A549 (cell line): ENCODE data around the gene FZD10. TPM values are rescaled to one million over a fixed set of nuclear protein-coding genes. Genes with fewer than 3 reads are reported as not detected.

Source experiments
- ATAC-seq, 2 experiments: fragments of 200-7000 bp in 1 of 2; fragments of >200 bp in 1 of 2; cut with Nextera tagmentation in 1 of 2; cut with Tn5 transposase in 1 of 2; 3 replicates each; pipeline versions ENCODE4 v1.8.0 to v1.9.1; 2018 to 2020; ENCODE audit warnings: mild to moderate bottlenecking in 1 of 2, moderate library complexity in 1 of 2
- CTCF ChIA-PET: fragments of 300-600 bp; sonication (Branson Sonifier 250); formaldehyde crosslinking; extraction: SDS; loops from one replicate; lab custom pipeline; 2021; ENCODE audit warnings: antibody characterized with exemption, inconsistent platforms; lab: Yijun Ruan, JAX
- POLR2A ChIA-PET: fragments of 350-600 bp; formaldehyde crosslinking; extraction: SDS; loops from one replicate; lab custom pipeline; 2021; ENCODE audit warnings: antibody characterized with exemption, inconsistent platforms; lab: Yijun Ruan, JAX
- DNase-seq, 2 experiments: peaks; one replicate each; pipeline versions ENCODE4 v3.0.0 to v3.0.0-alpha.2; 2011 to 2016; ENCODE audit warnings: low read depth in 1 of 2, low spot score in 1 of 2
- FAIRE-seq: peaks from 2 replicates; lab custom pipeline; 2011; peaks lifted over from hg19 to GRCh38; lab: Jason Lieb, UNC
- H3K27ac ChIP-seq, 2 experiments: fragments of >200 bp; sonication (Bioruptor Twin); formaldehyde crosslinking; 3 replicates each; pipeline ENCODE4 v1.5.1; 2016 to 2017
- H3K4me1 ChIP-seq: fragments of >200 bp; sonication (Bioruptor Twin); formaldehyde crosslinking; 3 replicates; pipeline ENCODE4 v1.6.1; 2016
- H3K4me2 ChIP-seq: fragments of >200 bp; sonication (Bioruptor Twin); formaldehyde crosslinking; 3 replicates; pipeline ENCODE4 v1.6.1; 2016
- H3K4me3 ChIP-seq: fragments of >200 bp; sonication (Bioruptor Twin); formaldehyde crosslinking; 3 replicates; pipeline ENCODE4 v1.5.1; 2016
- H3K9me3 ChIP-seq: fragments of >200 bp; sonication (Bioruptor Twin); formaldehyde crosslinking; 3 replicates; pipeline ENCODE4 v1.6.1; 2016
- CBX2 ChIP-seq: fragments of 200-600 bp; sonication (generic); IDR thresholded peaks from 2 replicates; pipeline ENCODE4 v1.6.1; 2016; ENCODE audit warnings: low read depth, mild to moderate bottlenecking, borderline replicate concordance
- CBX8 ChIP-seq: fragments of 200-600 bp; sonication (generic); IDR thresholded peaks from 2 replicates; pipeline ENCODE4 v1.6.1; 2016
- CEBPB ChIP-seq, 2 experiments: fragments of >200 bp in 1 of 2; sonication (Bioruptor Twin) in 1 of 2; formaldehyde crosslinking in 1 of 2; IDR thresholded peaks; 2 replicates each; pipeline ENCODE4 v1.6.1; 2012 to 2016
- CTCF ChIP-seq: fragments of >200 bp; sonication (Bioruptor Twin); formaldehyde crosslinking; IDR thresholded peaks from 3 replicates; pipeline ENCODE4 v1.5.1; 2016
- EHF ChIP-seq: fragments of 250-450 bp; sonication (Bioruptor Pico); IDR thresholded peaks from 2 replicates; pipeline ENCODE4 v1.5.0; 2020; ENCODE audit warnings: mild to moderate bottlenecking
- EP300 ChIP-seq, 2 experiments: fragments of >200 bp; sonication (Bioruptor Twin); formaldehyde crosslinking; IDR thresholded peaks; 2 replicates in 1 of 2; 3 replicates in 1 of 2; pipeline ENCODE4 v1.6.1; 2016 to 2017
- ESRRA ChIP-seq: fragments of 150-350 bp; IDR thresholded peaks from 2 replicates; pipeline ENCODE4 v1.6.1; 2014; ENCODE audit warnings: mild to moderate bottlenecking, low read length, borderline replicate concordance
- FOSL2 ChIP-seq, 2 experiments: fragments of 450-650 bp in 1 of 2; fragments of >200 bp in 1 of 2; sonication (Bioruptor Twin) in 1 of 2; formaldehyde crosslinking; IDR thresholded peaks; 2 replicates each; pipeline versions ENCODE4 v1.5.0 to v1.6.1; 2016 to 2020; ENCODE audit warnings: mild to moderate bottlenecking in 1 of 2, moderate library complexity in 1 of 2
- GATA3 ChIP-seq: IDR thresholded peaks from 2 replicates; pipeline ENCODE4 v1.6.1; 2012; ENCODE audit warnings: borderline replicate concordance
- HMGXB4 ChIP-seq: fragments of 250-450 bp; sonication (Bioruptor Pico); IDR thresholded peaks from 2 replicates; pipeline ENCODE4 v1.5.0; 2021; ENCODE audit warnings: mild to moderate bottlenecking, moderate library complexity, borderline replicate concordance
- HOXA7 ChIP-seq: fragments of 250-450 bp; sonication (Bioruptor Pico); IDR thresholded peaks from 2 replicates; pipeline ENCODE4 v1.5.0; 2020; ENCODE audit warnings: mild to moderate bottlenecking, moderate library complexity
- HOXB13 ChIP-seq: fragments of 250-450 bp; sonication (Bioruptor Pico); IDR thresholded peaks from 2 replicates; pipeline ENCODE4 v1.5.0; 2020; ENCODE audit warnings: low read depth, mild to moderate bottlenecking, moderate library complexity
- JUNB ChIP-seq: fragments of >200 bp; sonication (Bioruptor Twin); formaldehyde crosslinking; IDR thresholded peaks from 2 replicates; pipeline ENCODE4 v1.6.1; 2016
- KDM1A ChIP-seq: fragments of 200-600 bp; sonication (generic); IDR thresholded peaks from 2 replicates; pipeline ENCODE4 v1.6.1; 2016; ENCODE audit warnings: low read depth, mild to moderate bottlenecking
- KDM5A ChIP-seq: fragments of 200-600 bp; sonication (generic); IDR thresholded peaks from 2 replicates; pipeline ENCODE4 v1.6.1; 2016; ENCODE audit warnings: antibody characterized with exemption, mild to moderate bottlenecking
- MYC ChIP-seq: IDR thresholded peaks from 2 replicates; pipeline ENCODE4 v1.6.1; 2012; ENCODE audit warnings: mild to moderate bottlenecking, inconsistent platforms, low read length, improper control_type of control experiment, borderline replicate concordance
- PHF8 ChIP-seq: fragments of 200-600 bp; sonication (generic); IDR thresholded peaks from 2 replicates; pipeline ENCODE4 v1.6.1; 2016; ENCODE audit warnings: low read depth, mild to moderate bottlenecking, antibody characterized with exemption, moderate library complexity, borderline replicate concordance
- POLR2A ChIP-seq: IDR thresholded peaks from 2 replicates; pipeline ENCODE4 v1.6.1; 2012; ENCODE audit warnings: mild to moderate bottlenecking, low read length
- RAD21 ChIP-seq, 2 experiments: fragments of >200 bp in 1 of 2; sonication (Bioruptor Twin) in 1 of 2; formaldehyde crosslinking in 1 of 2; IDR thresholded peaks in 1 of 2; conservative IDR thresholded peaks in 1 of 2; 2 replicates in 1 of 2; 3 replicates in 1 of 2; pipeline ENCODE4 v1.6.1; 2012 to 2018; ENCODE audit warnings: inconsistent platforms in 1 of 2
- RARB ChIP-seq: fragments of 250-450 bp; sonication (Bioruptor Pico); IDR thresholded peaks from 2 replicates; pipeline ENCODE4 v1.8.0; 2021; ENCODE audit warnings: mild to moderate bottlenecking, moderate library complexity
- RCOR1 ChIP-seq: fragments of 150-350 bp; IDR thresholded peaks from 2 replicates; pipeline ENCODE4 v1.6.1; 2014; ENCODE audit warnings: antibody characterized with exemption, low read length, low read depth
- SREBF2 ChIP-seq: fragments of 450-650 bp; IDR thresholded peaks from 2 replicates; pipeline ENCODE4 v1.6.1; 2014; ENCODE audit warnings: mild to moderate bottlenecking, moderate library complexity
- TFCP2L1 ChIP-seq: fragments of 250-450 bp; sonication (Bioruptor Pico); IDR thresholded peaks from 2 replicates; pipeline ENCODE4 v1.5.0; 2021; ENCODE audit warnings: mild to moderate bottlenecking
- ZC3H11A ChIP-seq: fragments of 450-650 bp; IDR thresholded peaks from 2 replicates; pipeline ENCODE4 v1.6.1; 2014; ENCODE audit warnings: antibody characterized with exemption, mild to moderate bottlenecking
- ZSCAN20 ChIP-seq: fragments of 250-450 bp; sonication (Bioruptor Pico); IDR thresholded peaks from 2 replicates; pipeline ENCODE4 v1.8.0; 2022; ENCODE audit warnings: mild to moderate bottlenecking, moderate library complexity
- WGBS: methylation state at CpG from one replicate; pipeline ENCODE4 v1.1.6; 2017; ENCODE audit errors: missing lambda C conversion rate; 5-methylcytosine and 5-hydroxymethylcytosine counted together
- polyA plus RNA-seq, 4 experiments: library from polyadenylated mRNA; depleted of rRNA in 3 of 4; stranded (reverse); fragments of >200 nt; fragmentation: RNase III in 1 of 4; extraction: RNeasy Plus Mini Kit Qiagen cat#74134 plus additional on column Dnase treatment in 1 of 4; gene quantifications; 2 replicates in 3 of 4; 3 replicates in 1 of 4; pipeline ENCODE4 v1.2.3, GENCODE V29; 2011 to 2017
- TF ChIP-seq, protein P1 (sequence below): fragments of >200 bp; sonication (Bioruptor Twin); formaldehyde crosslinking; IDR thresholded peaks from 3 replicates; pipeline ENCODE4 v1.6.1; 2016
- TF ChIP-seq, protein P2 (sequence below): fragments of 150-350 bp; IDR thresholded peaks from 2 replicates; pipeline ENCODE4 v1.6.1; 2014; ENCODE audit warnings: low read depth, mild to moderate bottlenecking, low read length

The FZD10 gene
- polyA plus RNA-seq, 2 of the 4 experiments (the other 2 are of a cell fraction): not detected

GRCh38 chr12:130179621-130180020 is 17.4 kb downstream of the FZD10 start (continued):
- TF ChIP-seq TFCP2L1: no peak

DNA sequence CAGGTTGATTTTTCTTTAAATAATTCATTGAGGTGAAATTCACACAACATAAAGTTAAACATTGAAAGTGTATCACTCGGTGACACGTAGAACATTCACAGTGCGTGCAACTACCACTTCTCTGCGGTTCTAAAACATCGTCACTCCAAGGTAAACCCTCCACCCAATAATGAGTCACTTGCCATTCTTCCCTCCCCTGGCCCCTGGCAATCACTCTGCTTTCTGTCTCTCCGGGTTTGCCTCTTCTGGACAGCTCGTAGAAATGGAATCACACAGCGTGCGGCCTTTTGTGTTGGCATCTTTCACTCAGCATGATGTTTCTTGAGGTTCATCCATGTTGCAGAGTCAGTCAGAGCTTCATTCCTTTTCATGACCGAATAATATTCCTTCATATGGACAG is 18.9 kb downstream of the FZD10 start:
- peaks cover 3% of the 10 kb centered on the region; the same call in 1 of the 3 replicates for H3K9me3 ChIP-seq
- POLR2A ChIA-PET: no interaction called here
- H3K4me3 ChIP-seq: no peak overlapping the region
- CTCF ChIA-PET: no interaction called here
- no peak overlapping the region for H3K27ac ChIP-seq
- WGBS: 7% methylated on average over 10 of the region's 10 CpGs
- no peak overlapping the region for H3K4me2 ChIP-seq
- no peak for ATAC-seq
- DNase-seq: no peak
- no peaks in the 10 kb centered on the region for H3K4me1 ChIP-seq
- TF ChIP-seq ZC3H11A (no peak), PHF8 (no peak), KDM1A (no peak), CBX2 (no peak), RCOR1 (no peak), SREBF2 (no peak), EHF (CRISPR knock-in tag) (no peak), CEBPB (IDR thresholded peaks at IDR 0.05) (no peak), HMGXB4 (CRISPR knock-in tag) (no peak), MYC (no peak), RARB (CRISPR knock-in tag) (no peak), RAD21 (conservative IDR thresholded peaks at IDR 0.05 in 1 of 2, IDR thresholded peaks at IDR 0.05 in 1 of 2) (no peak), ESRRA (no peak), JUNB (no peak), CTCF (no peak)
- no peak for FAIRE-seq

DNA sequence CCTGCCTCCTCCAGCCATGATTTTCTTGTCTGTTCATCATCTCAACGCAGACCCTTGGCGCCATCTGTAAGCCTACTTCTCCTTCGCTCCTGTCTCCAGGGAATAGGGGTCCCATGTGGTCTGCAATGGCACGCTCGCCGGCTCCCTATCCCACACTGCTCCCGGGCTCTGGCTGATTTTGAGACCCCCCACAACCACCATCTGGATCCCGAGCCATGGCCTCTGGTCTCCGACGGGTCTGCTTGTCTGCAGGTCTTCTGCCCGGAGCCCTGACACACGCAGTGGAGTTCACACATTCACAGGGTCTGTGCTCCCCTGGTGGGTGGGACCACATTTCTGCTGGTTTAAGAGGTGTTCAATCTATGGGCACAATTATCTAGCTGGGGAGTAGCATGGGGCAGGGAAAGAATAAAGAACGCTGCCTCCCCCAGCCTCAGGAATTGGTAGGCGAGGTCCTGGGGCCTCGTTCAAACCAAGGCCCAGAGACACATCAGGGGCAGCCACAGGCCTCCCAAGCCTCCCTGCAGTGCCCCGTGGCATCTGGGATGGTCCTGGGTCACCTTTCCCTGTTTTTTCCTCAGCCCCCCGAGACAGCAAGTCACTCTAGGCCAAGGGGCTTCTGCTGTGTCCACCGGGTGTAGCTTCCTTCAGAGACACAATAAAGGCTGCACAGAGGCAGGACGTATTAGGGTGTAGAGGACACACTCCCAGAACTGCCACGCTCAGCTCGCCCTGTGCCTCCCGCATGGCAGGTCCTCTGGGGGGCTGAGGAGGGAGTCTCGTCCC is 21.5 kb downstream of the FZD10 start:
- no peak for FAIRE-seq
- Histone ChIP-seq H3K27ac (no peak overlapping the region), H3K4me2 (no peak overlapping the region), H3K4me3 (no peak overlapping the region), H3K9me3 (no peaks in the 10 kb centered on the region; the same call in 2 of the 3 replicates), H3K4me1 (no peaks in the 10 kb centered on the region)
- ATAC-seq: no peak
- ChIA-PET CTCF (no interaction called here), POLR2A (no interaction called here)
- 39% methylated on average over 23 of the region's 23 CpGs for WGBS
- TF ChIP-seq HOXA7: no peak
- TF ChIP-seq, protein P1, sequence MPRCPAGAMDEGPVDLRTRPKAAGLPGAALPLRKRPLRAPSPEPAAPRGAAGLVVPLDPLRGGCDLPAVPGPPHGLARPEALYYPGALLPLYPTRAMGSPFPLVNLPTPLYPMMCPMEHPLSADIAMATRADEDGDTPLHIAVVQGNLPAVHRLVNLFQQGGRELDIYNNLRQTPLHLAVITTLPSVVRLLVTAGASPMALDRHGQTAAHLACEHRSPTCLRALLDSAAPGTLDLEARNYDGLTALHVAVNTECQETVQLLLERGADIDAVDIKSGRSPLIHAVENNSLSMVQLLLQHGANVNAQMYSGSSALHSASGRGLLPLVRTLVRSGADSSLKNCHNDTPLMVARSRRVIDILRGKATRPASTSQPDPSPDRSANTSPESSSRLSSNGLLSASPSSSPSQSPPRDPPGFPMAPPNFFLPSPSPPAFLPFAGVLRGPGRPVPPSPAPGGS: no peak
- TF ChIP-seq EP300 (IDR thresholded peaks at IDR 0.05): no peak
- TF ChIP-seq TFCP2L1: no peak
- no peak for TF ChIP-seq MYC
- no peak for TF ChIP-seq ZSCAN20
- TF ChIP-seq CTCF: no peak
- TF ChIP-seq FOSL2 (IDR thresholded peaks at IDR 0.05): no peak
- no peak for TF ChIP-seq FOSL2 (CRISPR knock-in tag; IDR thresholded peaks at IDR 0.05)
- no peak for TF ChIP-seq SREBF2
- no peak for TF ChIP-seq HOXB13
- TF ChIP-seq EHF (CRISPR knock-in tag): no peak
- TF ChIP-seq, protein P2, sequence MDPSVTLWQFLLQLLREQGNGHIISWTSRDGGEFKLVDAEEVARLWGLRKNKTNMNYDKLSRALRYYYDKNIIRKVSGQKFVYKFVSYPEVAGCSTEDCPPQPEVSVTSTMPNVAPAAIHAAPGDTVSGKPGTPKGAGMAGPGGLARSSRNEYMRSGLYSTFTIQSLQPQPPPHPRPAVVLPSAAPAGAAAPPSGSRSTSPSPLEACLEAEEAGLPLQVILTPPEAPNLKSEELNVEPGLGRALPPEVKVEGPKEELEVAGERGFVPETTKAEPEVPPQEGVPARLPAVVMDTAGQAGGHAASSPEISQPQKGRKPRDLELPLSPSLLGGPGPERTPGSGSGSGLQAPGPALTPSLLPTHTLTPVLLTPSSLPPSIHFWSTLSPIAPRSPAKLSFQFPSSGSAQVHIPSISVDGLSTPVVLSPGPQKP: no peak
- TF ChIP-seq CBX8: no peak
- TF ChIP-seq KDM5A: no peak
- TF ChIP-seq POLR2A: no peak
- TF ChIP-seq GATA3: no peak
- no peak for DNase-seq
